ENCODE data around the gene SDC3.

DNA sequence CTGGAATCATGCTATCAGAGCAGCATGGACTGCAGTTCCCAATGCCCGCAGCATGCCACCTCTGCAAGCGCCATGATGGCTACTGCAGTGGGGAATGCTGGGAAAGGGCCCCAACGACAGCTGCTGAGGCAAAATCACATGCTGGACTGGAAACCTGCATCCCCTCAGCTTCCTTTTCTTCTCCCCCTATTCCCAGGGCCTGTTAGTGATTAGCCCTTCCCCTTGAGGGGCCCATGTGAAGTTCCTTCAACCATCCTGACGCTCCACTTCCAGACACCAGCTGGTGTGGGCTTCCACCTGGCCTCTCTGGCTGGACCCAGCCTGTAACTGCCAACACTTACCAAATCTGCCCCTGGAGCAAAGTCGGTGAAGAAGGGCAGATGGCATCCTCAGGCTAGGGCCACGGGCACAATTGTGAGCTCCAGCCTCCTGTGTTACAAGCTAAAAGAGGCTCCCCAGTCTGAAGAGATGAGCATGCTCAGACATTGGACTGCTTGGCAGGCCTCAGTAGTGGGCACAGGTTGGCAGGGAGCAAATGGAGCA is 22.1 kb upstream of the SDC3 start:
- TF ChIP-seq, protein P1, sequence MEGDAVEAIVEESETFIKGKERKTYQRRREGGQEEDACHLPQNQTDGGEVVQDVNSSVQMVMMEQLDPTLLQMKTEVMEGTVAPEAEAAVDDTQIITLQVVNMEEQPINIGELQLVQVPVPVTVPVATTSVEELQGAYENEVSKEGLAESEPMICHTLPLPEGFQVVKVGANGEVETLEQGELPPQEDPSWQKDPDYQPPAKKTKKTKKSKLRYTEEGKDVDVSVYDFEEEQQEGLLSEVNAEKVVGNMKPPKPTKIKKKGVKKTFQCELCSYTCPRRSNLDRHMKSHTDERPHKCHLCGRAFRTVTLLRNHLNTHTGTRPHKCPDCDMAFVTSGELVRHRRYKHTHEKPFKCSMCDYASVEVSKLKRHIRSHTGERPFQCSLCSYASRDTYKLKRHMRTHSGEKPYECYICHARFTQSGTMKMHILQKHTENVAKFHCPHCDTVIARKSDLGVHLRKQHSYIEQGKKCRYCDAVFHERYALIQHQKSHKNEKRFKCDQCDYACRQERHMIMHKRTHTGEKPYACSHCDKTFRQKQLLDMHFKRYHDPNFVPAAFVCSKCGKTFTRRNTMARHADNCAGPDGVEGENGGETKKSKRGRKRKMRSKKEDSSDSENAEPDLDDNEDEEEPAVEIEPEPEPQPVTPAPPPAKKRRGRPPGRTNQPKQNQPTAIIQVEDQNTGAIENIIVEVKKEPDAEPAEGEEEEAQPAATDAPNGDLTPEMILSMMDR (conservative IDR thresholded peaks at IDR 0.05 in 1 of 2, IDR thresholded peaks at IDR 0.05 in 1 of 2; ENCODE audit: low read depth in 1 of 2, low read length in 2 of 2), result no peak
- TF ChIP-seq EZH2 (IDR thresholded peaks at IDR 0.05; ENCODE audit: low read length, missing control alignments), result no peak

Data from fibroblast of lung (primary cell).